ENCODE measurements around the gene CD7.

The CD7 gene

GRCh38 chr17:82314727-82315605, 2.4 kb downstream of the CD7 start:
- TF ChIP-seq CTCF (IDR thresholded peaks at IDR 0.05; ENCODE audit: low read depth, low read length, missing control alignments) = no peak
- in situ Hi-C loops (cut with HindIII; ENCODE audit: low sequenced_read_pairs) = no loop called here
- no peak overlapping the region for H3K4me3 ChIP-seq (ENCODE audit: low read depth, low read length)
- DNase-seq (ENCODE audit: low read depth) = no peak

GRCh38 chr17:82314012-82314726, 3.2 kb downstream of the CD7 start:
- no peak overlapping the region for H3K4me3 ChIP-seq (ENCODE audit: low read depth, low read length)
- no peak for DNase-seq (ENCODE audit: low read depth)
- no peak for TF ChIP-seq CTCF (IDR thresholded peaks at IDR 0.05; ENCODE audit: low read depth, low read length, missing control alignments)
- in situ Hi-C loops (cut with HindIII; ENCODE audit: low sequenced_read_pairs) = no loop called here

- no peak overlapping the region for H3K4me3 ChIP-seq (ENCODE audit: low read depth, low read length)
- in situ Hi-C loops (cut with HindIII; ENCODE audit: low sequenced_read_pairs) = no loop called here
- no peak for DNase-seq (ENCODE audit: low read depth)
- no peak for TF ChIP-seq CTCF (IDR thresholded peaks at IDR 0.05; ENCODE audit: low read depth, low read length, missing control alignments)
These were observed 4.0 kb downstream of the CD7 start for GRCh38 chr17:82313195-82314011.

GRCh38 chr17:82311971-82312370, 5.4 kb downstream of the CD7 start:
- no peak overlapping the region for H3K4me3 ChIP-seq (ENCODE audit: low read depth, low read length)
- no peak for DNase-seq (ENCODE audit: low read depth)
- no peak for TF ChIP-seq CTCF (IDR thresholded peaks at IDR 0.05; ENCODE audit: low read depth, low read length, missing control alignments)
- in situ Hi-C loops (cut with HindIII; ENCODE audit: low sequenced_read_pairs) = no loop called here

GRCh38 chr17:82310877-82311276, 6.5 kb downstream of the CD7 start:
- TF ChIP-seq CTCF (IDR thresholded peaks at IDR 0.05; ENCODE audit: low read depth, low read length, missing control alignments) = no peak
- in situ Hi-C loops (cut with HindIII; ENCODE audit: low sequenced_read_pairs) = no loop called here
- DNase-seq (ENCODE audit: low read depth) = no peak
- no peak overlapping the region for H3K4me3 ChIP-seq (ENCODE audit: low read depth, low read length)
